Measurements from ENCODE around the gene ZNF683.
A peak's percentile ranks its signal among the peaks of the same experiment; 100 is the strongest.
"Not testable (repeated sequence)": the region's sequence is repeated elsewhere in the genome, so short reads cannot be mapped to it uniquely, and the experiment has no call there.

The ZNF683 gene

DNA sequence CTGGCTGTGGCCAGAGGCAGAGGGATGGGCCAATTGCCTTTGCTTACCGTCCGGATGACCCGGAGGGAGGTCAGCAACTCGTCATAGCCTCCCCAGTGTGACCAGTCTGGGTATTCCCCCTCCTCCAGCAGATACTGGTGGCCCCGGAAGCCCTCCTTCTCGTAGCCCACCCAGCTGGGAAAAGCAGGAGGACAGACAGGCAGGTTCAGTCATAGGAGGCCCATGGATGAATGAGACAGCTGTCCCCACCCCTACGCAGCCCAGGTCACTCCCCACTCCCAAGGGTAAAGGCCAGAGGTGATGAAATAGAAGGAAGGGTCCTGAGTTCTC is 35.4 kb downstream of the ZNF683 start:
- TF ChIP-seq, protein P1, sequence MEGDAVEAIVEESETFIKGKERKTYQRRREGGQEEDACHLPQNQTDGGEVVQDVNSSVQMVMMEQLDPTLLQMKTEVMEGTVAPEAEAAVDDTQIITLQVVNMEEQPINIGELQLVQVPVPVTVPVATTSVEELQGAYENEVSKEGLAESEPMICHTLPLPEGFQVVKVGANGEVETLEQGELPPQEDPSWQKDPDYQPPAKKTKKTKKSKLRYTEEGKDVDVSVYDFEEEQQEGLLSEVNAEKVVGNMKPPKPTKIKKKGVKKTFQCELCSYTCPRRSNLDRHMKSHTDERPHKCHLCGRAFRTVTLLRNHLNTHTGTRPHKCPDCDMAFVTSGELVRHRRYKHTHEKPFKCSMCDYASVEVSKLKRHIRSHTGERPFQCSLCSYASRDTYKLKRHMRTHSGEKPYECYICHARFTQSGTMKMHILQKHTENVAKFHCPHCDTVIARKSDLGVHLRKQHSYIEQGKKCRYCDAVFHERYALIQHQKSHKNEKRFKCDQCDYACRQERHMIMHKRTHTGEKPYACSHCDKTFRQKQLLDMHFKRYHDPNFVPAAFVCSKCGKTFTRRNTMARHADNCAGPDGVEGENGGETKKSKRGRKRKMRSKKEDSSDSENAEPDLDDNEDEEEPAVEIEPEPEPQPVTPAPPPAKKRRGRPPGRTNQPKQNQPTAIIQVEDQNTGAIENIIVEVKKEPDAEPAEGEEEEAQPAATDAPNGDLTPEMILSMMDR (IDR thresholded peaks at IDR 0.05; ENCODE audit: insufficient read depth, low read depth, low read length, missing control alignments), result no peak
- no peak overlapping the region for H3K4me3 ChIP-seq (ENCODE audit: low read length)
- no peak for DNase-seq (ENCODE audit: low read depth)

DNA sequence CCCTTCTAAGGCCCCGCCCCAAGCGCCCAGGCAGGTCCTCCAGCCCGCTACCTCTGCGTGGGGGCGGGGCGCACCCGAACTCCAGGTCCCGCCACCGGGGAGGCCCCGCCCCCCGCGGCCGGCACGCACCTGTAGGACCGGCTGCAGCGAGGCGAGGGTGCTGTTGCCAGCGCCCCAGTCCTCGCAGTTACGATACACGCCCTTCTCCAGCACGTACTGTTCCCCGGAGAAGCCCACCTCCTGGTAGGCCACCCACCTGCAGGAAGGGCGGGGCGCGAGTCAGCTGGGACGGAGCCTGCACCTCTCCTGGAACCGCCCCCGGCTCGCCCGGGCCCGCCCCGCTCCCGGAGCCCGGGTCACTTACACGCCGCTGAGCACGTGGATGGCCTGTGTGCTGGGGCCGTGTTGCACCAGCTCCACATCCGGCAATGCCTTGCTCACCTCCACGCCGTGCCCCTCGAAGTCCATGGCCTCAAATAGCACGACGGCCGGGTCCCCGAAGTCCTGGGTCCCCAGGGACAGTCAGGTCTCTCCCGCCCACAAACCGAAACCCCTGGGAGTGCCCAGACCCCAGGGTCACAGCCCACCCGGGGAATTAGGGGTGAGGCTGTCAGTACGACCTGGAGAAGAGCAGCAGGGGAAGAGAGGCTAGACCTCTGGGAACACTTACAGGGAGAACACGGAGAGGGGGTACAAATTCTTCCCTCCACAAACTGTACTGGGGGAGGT is 35.9 kb downstream of the ZNF683 start:
- TF ChIP-seq, protein P1 (IDR thresholded peaks at IDR 0.05; ENCODE audit: insufficient read depth, low read depth, low read length, missing control alignments), result no peak
- peak; percentile 95 for DNase-seq (ENCODE audit: low read depth)
- peak overlapping the region; percentile 73 for H3K4me3 ChIP-seq (ENCODE audit: low read length)

DNA sequence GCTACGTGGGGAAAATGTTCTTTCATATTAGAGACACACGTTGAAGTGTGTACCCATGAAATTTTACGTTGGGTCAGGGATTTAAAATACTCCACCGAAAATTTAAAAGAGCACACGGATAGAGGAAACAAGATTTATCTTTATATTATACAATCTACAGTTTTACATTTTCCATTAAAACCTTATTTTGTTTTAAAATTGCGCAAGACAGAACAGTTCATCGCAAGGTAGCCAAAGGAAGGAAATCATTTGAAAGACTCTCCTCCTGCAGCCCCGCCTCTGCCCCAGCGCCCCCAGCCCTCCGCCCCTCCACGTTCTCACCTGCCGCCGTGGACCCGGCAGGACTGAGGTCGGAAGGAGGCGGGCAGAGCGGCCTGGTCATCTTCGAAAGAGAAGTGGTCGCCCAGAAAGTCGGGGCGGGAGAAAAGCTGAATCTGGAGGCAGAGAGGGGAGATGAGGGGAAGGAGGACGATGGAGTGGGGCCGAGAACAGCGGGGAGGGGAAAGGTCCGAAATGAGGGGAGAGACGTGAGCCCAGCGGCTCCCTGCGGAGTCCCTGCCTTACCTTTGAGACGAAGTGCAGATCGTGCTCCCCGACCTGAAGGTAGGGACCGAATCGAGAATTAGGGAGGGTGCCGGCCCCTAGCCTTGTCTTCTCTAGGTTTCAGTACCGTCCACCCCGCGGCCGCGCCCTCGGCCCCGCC is 36.6 kb downstream of the ZNF683 start:
- TF ChIP-seq, protein P1 (IDR thresholded peaks at IDR 0.05; ENCODE audit: insufficient read depth, low read depth, low read length, missing control alignments), result no peak
- peak overlapping the region; percentile 73 for H3K4me3 ChIP-seq (ENCODE audit: low read length)
- no peak for DNase-seq (ENCODE audit: low read depth)

DNA sequence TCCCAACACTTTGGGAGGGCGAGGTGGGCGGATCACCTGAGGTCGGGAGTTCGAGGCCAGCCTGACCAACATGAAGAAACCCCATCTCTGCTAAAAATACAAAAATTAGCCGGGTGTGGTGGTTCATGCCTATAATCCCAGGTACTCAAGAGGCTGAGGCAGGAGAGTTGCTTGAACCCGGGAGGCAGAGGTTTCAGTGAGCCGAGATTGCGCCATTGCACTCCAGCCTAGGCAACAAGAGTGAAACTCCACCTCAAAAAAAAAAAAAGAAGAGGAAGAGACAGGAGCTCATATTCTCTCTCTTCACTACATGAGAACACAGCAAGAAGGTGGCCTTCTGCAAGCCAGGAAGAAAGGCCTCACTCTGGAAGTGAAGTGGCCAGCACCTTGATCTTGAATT is 39.2 kb downstream of the ZNF683 start:
- not testable (repeated sequence) for DNase-seq (ENCODE audit: low read depth); H3K4me3 ChIP-seq (ENCODE audit: low read length)

DNA sequence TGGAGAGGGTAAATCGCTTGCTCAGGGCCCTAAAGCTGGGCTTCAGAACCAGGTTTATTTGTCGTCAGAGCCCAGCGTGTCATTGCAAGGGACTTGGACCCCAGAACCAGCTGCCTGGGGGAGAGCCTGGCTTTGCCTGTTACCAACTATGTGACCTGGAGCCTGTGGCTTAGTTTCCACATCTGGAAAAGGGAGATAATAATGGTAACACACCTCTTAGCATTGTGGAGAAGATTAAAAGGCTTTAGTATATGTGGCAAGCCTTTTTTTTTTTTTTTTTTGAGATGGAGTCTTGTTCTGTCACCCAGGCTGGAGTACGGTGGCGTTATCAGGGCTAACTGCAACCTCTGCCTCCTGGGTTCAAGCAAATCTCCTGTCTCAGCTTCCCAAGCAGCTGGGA is 42.3 kb downstream of the ZNF683 start:
- no peak overlapping the region for H3K4me3 ChIP-seq (ENCODE audit: low read length)
- TF ChIP-seq, protein P1 (IDR thresholded peaks at IDR 0.05; ENCODE audit: insufficient read depth, low read depth, low read length, missing control alignments), result no peak
- no peak for DNase-seq (ENCODE audit: low read depth)

DNA sequence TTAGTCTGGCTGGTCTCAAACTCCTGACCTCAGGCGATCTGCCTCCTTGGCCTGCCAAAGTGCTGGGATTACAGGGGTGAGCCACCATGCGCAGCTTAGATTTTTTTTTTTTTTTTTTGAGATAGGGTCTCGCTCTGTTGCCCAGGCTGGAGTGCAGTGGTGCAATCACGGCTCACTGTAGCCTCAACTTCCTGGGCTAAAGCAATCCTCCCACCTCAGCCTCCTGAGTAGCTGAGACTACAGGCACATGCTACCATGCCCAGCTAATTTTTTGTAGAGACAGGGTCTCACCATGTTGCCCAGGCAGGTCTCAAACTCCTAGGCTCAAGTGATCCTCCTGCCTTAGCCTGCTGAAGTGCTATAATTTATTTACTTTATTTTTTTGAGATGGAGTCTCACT is 43.2 kb downstream of the ZNF683 start:
- DNase-seq (ENCODE audit: low read depth); H3K4me3 ChIP-seq (ENCODE audit: low read length): not testable (repeated sequence)

DNA sequence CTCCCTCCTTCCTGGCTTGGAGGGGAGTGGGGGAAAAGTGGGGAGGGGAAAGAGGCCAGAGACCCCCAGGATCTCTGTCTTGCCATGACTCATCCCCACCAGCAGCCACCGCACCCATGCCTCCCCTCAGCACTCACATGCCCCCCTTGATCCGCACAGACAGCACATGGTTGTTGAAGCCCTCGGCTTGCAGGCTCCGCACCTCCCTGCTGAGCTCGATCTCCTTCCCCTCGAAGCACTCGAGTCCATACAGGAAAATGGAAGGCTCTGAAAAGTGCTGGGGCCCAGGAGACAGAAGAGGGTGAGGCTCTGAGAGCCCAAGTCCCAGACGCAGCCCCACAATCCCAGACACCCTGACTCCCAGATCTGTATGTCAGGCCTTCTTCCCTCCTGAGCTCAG is 44.0 kb downstream of the ZNF683 start:
- TF ChIP-seq, protein P1 (IDR thresholded peaks at IDR 0.05; ENCODE audit: insufficient read depth, low read depth, low read length, missing control alignments), result no peak
- H3K4me3 ChIP-seq (ENCODE audit: low read length), result no peak overlapping the region
- no peak for DNase-seq (ENCODE audit: low read depth)

DNA sequence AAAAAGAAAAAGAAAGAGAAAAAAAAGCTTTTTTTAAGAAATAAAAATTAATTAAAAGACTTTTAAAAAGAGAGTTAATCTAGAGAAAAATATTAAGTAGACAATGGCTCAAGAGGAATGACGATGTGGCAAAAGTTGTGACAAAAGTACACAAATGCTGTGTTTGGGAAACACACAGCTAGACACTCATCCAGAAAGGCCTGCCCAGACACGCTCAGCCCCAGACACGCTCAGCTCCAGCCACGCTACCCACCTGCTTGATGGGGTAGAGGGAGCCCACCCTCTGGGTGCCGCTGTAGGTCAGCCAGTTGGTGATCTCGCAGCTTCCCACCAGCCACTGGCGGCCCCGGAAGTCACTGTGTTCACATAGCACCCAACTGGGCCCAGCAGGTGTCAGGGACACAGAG is 44.6 kb downstream of the ZNF683 start:
- TF ChIP-seq, protein P1 (IDR thresholded peaks at IDR 0.05; ENCODE audit: insufficient read depth, low read depth, low read length, missing control alignments), result no peak
- no peak overlapping the region for H3K4me3 ChIP-seq (ENCODE audit: low read length)
- peak; percentile 85 for DNase-seq (ENCODE audit: low read depth)
